Endothelial cell (in vitro differentiated cells): ENCODE results near the gene KMO. TPM values are rescaled to one million over a fixed set of nuclear protein-coding genes. Genes with fewer than 3 reads are reported as not detected.

Experiments
- DNase-seq: peaks from one replicate; pipeline ENCODE4 v3.0.0; 2021; ENCODE audit warnings: low spot score
- H3K27ac Mint-ChIP-seq: one replicate; pipeline ENCODE4 v1.8.0; 2021; ENCODE audit warnings: mixed read lengths, inconsistent platforms; ENCODE audit not compliant: unreplicated experiment
- H3K27me3 Mint-ChIP-seq: one replicate; pipeline ENCODE4 v1.8.0; 2021; ENCODE audit warnings: mild to moderate bottlenecking, moderate library complexity, mixed read lengths, inconsistent platforms; ENCODE audit not compliant: unreplicated experiment
- H3K36me3 Mint-ChIP-seq: one replicate; pipeline ENCODE4 v1.8.0; 2021; ENCODE audit warnings: mild to moderate bottlenecking, low read depth, mixed read lengths, inconsistent platforms; ENCODE audit not compliant: unreplicated experiment
- H3K4me1 Mint-ChIP-seq: one replicate; pipeline ENCODE4 v1.8.0; 2021; ENCODE audit warnings: mild to moderate bottlenecking, mixed read lengths, inconsistent platforms; ENCODE audit not compliant: unreplicated experiment
- H3K4me3 Mint-ChIP-seq: one replicate; pipeline ENCODE4 v1.8.0; 2021; ENCODE audit warnings: mild to moderate bottlenecking, mixed read lengths, inconsistent platforms; ENCODE audit not compliant: unreplicated experiment
- H3K9me3 Mint-ChIP-seq: one replicate; pipeline ENCODE4 v1.8.0; 2021; ENCODE audit warnings: mixed read lengths, inconsistent platforms; ENCODE audit not compliant: unreplicated experiment
- total RNA-seq: library from RNA; stranded (reverse); fragmentation: NEBNext Ultra II Directional; extraction: Animal tissue kit (Norgen Biotek cat#: 25700); gene quantifications from one replicate; pipeline ENCODE4 v1.2.1, GENCODE V29; 2021; ENCODE audit not compliant: unreplicated experiment
- TF ChIP-seq, protein P1 (sequence below): fragments of 200-600 bp; sonication (generic); IDR thresholded peaks from one replicate; pipeline ENCODE4 v1.5.0; 2021; ENCODE audit warnings: antibody characterized with exemption; ENCODE audit not compliant: unreplicated experiment

KMO gene
- total RNA-seq, 1 donor from 2014 or later = not detected

- Mint-ChIP-seq H3K4me1 (peaks cover 7% of the 10 kb centered on the region), H3K4me3 (no peak overlapping the region), H3K27ac (no peak overlapping the region), H3K27me3 (peaks cover 4% of the 10 kb centered on the region), H3K36me3 (no peaks in the 10 kb centered on the region), H3K9me3 (no peaks in the 10 kb centered on the region)
- TF ChIP-seq, protein P1, sequence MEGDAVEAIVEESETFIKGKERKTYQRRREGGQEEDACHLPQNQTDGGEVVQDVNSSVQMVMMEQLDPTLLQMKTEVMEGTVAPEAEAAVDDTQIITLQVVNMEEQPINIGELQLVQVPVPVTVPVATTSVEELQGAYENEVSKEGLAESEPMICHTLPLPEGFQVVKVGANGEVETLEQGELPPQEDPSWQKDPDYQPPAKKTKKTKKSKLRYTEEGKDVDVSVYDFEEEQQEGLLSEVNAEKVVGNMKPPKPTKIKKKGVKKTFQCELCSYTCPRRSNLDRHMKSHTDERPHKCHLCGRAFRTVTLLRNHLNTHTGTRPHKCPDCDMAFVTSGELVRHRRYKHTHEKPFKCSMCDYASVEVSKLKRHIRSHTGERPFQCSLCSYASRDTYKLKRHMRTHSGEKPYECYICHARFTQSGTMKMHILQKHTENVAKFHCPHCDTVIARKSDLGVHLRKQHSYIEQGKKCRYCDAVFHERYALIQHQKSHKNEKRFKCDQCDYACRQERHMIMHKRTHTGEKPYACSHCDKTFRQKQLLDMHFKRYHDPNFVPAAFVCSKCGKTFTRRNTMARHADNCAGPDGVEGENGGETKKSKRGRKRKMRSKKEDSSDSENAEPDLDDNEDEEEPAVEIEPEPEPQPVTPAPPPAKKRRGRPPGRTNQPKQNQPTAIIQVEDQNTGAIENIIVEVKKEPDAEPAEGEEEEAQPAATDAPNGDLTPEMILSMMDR = no peak
- DNase-seq = no peak
Observed at GRCh38 chr1:241536304-241536703, 4.1 kb downstream of the KMO start.

DNA sequence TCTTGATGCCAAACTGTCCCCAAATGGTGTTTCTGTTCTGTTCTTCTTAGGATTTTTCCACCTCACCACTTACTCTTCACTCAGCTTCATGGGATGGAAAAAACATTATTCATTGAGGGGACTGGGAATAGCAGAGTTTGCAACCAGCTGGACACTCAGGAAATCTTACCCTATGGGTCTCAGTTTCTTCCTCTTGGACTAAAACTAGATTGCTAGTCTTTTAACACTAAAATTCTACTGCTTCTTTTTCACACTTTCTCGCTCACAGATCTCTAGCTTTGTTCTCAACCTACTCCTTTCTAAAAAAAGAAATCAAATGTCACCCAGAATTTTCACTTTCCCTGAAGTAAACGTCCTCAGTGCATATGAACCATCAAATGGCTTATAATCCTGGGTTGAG, 4.8 kb downstream of the KMO start:
- no peaks in the 10 kb centered on the region for H3K36me3 Mint-ChIP-seq
- H3K27ac Mint-ChIP-seq = no peak overlapping the region
- no peak for DNase-seq
- no peaks in the 10 kb centered on the region for H3K9me3 Mint-ChIP-seq
- H3K27me3 Mint-ChIP-seq = peaks cover 4% of the 10 kb centered on the region
- TF ChIP-seq, protein P1 = no peak
- no peak overlapping the region for H3K4me3 Mint-ChIP-seq
- H3K4me1 Mint-ChIP-seq = peaks cover 5% of the 10 kb centered on the region

DNA sequence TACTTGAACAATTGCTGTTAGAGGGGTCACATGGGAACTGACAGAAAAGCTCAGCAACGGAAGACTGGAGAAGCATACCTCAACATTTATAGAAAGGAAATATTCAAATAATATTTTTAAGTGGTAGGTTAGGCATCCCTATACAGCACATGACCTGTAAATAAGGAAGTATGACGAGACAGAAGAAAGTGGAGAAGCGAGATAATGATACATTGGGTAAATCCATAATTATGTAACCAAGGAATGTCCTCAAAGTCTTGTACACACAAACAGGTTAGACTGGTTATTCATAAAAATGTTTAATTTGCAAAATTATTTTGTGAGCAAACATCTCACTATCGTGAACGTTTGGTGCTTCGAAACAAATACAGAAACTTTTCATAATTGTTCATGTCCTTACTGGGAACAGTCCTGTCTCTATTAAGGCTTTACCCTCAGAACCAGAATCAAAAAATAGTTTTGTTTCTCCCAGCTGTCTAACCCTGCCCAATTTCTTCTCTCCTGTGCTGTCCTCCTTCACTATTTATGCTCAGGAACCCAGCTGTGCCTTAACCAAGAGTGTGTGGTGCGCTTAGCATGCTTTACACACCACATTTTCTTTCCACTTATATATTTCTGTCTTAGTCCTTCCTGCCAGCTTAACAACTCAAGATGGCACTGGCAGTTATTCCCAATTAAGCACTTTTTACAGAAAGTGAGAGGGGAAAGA, 10.2 kb downstream of the KMO start:
- H3K4me1 Mint-ChIP-seq = no peaks in the 10 kb centered on the region
- TF ChIP-seq, protein P1 = no peak
- H3K4me3 Mint-ChIP-seq = no peak overlapping the region
- peaks cover 4% of the 10 kb centered on the region for H3K27me3 Mint-ChIP-seq
- DNase-seq = no peak
- no peaks in the 10 kb centered on the region for H3K9me3 Mint-ChIP-seq
- H3K27ac Mint-ChIP-seq = no peak overlapping the region
- no peaks in the 10 kb centered on the region for H3K36me3 Mint-ChIP-seq

- Mint-ChIP-seq H3K4me1 (no peaks in the 10 kb centered on the region), H3K27ac (no peak overlapping the region), H3K9me3 (no peaks in the 10 kb centered on the region), H3K4me3 (no peak overlapping the region), H3K27me3 (peaks cover 1% of the 10 kb centered on the region), H3K36me3 (no peaks in the 10 kb centered on the region)
- TF ChIP-seq, protein P1 = no peak
- DNase-seq = no peak
Observed at GRCh38 chr1:241548008-241548407, 15.8 kb downstream of the KMO start.

DNA sequence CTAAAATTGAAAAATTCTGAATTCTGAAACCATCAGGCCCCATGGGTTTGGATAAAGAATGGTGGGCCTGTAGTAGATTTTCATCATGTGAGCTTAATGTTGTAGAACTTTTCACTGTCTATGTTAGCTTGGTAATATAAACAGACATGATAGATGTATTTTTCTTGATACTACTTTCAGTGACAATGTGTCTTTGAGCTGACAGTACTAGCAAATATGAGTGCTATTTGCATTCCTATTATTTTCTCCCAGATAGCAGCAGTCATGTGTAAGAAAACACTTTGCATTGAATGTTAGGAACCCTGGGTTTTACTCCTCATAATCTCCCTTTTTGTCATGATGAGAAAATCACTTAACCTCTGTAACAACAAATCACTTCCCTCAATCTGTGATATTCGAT, 18.1 kb downstream of the KMO start:
- H3K9me3 Mint-ChIP-seq = no peaks in the 10 kb centered on the region
- no peak for DNase-seq
- no peaks in the 10 kb centered on the region for H3K36me3 Mint-ChIP-seq
- H3K4me1 Mint-ChIP-seq = no peaks in the 10 kb centered on the region
- H3K27ac Mint-ChIP-seq = no peak overlapping the region
- no peak overlapping the region for H3K4me3 Mint-ChIP-seq
- TF ChIP-seq, protein P1 = no peak
- H3K27me3 Mint-ChIP-seq = peaks cover 1% of the 10 kb centered on the region
